Measurements from ENCODE around the gene RAB38. TPM values are rescaled to one million over a fixed set of nuclear protein-coding genes. Genes with fewer than 3 reads are reported as not detected.
A peak's percentile ranks its signal among the peaks of the same experiment; 100 is the strongest.

RAB38 gene
- 0.59 and 1.1 TPM in 2 replicates for total RNA-seq

DNA sequence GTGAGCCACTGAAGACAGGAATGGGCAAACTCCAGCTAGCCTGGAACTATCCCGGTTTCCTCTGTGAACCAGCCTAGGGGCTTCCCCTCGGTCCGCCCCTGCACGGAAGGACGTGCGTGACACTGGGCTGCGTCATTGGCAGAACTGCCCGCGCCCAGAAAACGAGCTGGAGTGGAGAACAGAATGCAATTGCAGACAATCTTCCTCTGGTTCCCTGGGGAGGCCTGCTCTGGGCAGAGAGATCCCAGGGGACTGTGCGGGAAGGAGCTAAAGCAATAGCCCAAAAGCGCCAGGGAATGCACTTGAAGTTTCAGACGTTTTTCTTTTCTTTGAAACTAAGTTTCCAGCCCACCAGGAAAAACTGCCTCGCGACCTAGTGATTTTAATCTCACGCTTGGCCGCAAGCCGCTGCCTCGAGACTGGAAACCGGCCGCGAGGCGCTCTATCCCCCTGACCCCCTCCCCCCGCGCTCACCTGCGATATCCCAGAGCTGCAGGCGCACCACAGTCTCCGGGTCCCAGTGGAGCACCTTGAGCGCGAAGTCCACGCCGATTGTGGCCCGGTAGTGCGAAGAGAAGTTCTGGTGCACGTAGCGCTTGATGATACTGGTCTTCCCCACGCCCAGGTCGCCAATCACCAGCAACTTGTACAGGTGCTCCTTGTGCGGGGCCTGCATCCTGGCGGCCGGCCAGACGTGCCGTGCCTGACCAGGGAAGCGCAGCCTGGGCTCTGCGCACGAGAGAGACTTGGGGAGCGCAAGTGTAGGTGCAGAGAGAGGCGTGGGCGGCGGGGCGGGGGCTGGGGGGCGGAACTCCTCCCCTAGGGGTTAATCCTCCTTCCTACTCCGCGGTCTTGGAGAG lies at the start of gene RAB38:
RAB38 (minus strand) TSS at position 735 of the 860 bp plus-strand sequence; CDS start at position 676, 59 bp downstream.
- H3K79me2 ChIP-seq (ENCODE audit: insufficient read depth, low read length) = no peaks in the 10 kb centered on the region
- no peaks in the 10 kb centered on the region for H4K20me1 ChIP-seq (ENCODE audit: insufficient read depth, low read length)
- H3K36me3 ChIP-seq (ENCODE audit: insufficient read depth, low read length) = no peaks in the 10 kb centered on the region
- TF ChIP-seq, protein P1, sequence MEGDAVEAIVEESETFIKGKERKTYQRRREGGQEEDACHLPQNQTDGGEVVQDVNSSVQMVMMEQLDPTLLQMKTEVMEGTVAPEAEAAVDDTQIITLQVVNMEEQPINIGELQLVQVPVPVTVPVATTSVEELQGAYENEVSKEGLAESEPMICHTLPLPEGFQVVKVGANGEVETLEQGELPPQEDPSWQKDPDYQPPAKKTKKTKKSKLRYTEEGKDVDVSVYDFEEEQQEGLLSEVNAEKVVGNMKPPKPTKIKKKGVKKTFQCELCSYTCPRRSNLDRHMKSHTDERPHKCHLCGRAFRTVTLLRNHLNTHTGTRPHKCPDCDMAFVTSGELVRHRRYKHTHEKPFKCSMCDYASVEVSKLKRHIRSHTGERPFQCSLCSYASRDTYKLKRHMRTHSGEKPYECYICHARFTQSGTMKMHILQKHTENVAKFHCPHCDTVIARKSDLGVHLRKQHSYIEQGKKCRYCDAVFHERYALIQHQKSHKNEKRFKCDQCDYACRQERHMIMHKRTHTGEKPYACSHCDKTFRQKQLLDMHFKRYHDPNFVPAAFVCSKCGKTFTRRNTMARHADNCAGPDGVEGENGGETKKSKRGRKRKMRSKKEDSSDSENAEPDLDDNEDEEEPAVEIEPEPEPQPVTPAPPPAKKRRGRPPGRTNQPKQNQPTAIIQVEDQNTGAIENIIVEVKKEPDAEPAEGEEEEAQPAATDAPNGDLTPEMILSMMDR (IDR thresholded peaks at IDR 0.05; ENCODE audit: extremely low read depth, low read depth, low read length) = no peak
- peak within 1 kb of the TSS; percentile 76 for H3K4me3 ChIP-seq (ENCODE audit: insufficient read depth, low read length)
- H3K27ac ChIP-seq (ENCODE audit: low read depth, low read length) = peak within 1 kb of the TSS; percentile 42
- H3K27me3 ChIP-seq (ENCODE audit: insufficient read depth, low read length) = no peaks in the 10 kb centered on the region
- peak within 1 kb of the TSS; percentile 86 for H3K4me2 ChIP-seq (ENCODE audit: insufficient read depth, low read length)
- H2AFZ ChIP-seq (ENCODE audit: low read length) = peak within 1 kb of the TSS; percentile 84
- H3K4me1 ChIP-seq (ENCODE audit: insufficient read depth, low read length) = peaks cover 22% of the 10 kb centered on the region
- peak; percentile 77 for DNase-seq (ENCODE audit: insufficient read length, low spot score, missing footprints)
- no peaks in the 10 kb centered on the region for H3K9me3 ChIP-seq (ENCODE audit: low read depth, low read length)

DNA sequence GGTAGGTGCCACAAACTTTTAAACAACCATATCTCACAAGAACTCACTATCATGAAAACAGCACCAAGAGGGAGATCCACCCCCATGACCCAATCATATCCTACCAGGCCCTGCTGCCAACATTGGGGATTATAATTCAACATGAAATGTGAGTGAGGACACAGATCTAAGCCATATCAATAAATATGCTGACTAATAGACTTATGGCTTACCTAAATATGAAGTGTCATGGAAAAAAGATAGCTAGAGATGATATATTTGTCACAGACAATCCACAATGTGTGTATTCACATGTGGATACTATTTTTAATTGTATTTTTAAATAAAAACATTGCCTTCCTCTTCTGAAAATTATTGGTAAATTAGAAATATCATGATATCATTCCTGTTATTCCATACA lies 38.2 kb upstream of the RAB38 start:
- Histone ChIP-seq H2AFZ (ENCODE audit: low read length) (no peak overlapping the region), H3K9me3 (ENCODE audit: low read depth, low read length) (no peaks in the 10 kb centered on the region), H3K27me3 (ENCODE audit: insufficient read depth, low read length) (no peaks in the 10 kb centered on the region), H3K36me3 (ENCODE audit: insufficient read depth, low read length) (no peaks in the 10 kb centered on the region), H3K4me2 (ENCODE audit: insufficient read depth, low read length) (no peak overlapping the region), H3K79me2 (ENCODE audit: insufficient read depth, low read length) (no peaks in the 10 kb centered on the region), H4K20me1 (ENCODE audit: insufficient read depth, low read length) (no peaks in the 10 kb centered on the region), H3K27ac (ENCODE audit: low read depth, low read length) (no peak overlapping the region), H3K4me1 (ENCODE audit: insufficient read depth, low read length) (no peaks in the 10 kb centered on the region), H3K4me3 (ENCODE audit: insufficient read depth, low read length) (no peak overlapping the region)
- peak; percentile 17 for DNase-seq (ENCODE audit: insufficient read length, low spot score, missing footprints)
- TF ChIP-seq, protein P1 (IDR thresholded peaks at IDR 0.05; ENCODE audit: extremely low read depth, low read depth, low read length) = no peak

DNA sequence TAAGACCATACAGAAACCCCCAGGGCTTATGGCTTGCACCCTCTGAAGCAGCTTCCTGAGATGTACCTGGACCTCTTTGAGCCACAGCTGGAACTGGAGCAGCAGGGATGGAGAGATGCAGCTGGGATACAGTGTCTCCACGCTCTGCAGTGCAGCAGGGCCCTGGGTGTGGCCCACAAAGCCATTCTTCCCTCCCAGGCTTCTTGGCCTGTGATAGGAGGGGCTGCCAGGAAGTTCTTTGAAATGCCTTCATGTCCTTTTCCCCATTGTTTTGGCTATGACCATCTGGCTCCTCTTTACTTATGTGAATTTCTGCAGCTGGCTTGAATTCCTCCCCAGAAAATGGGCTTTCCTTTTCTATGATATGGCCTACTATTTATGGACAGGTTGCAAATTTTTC lies 37.1 kb upstream of the RAB38 start:
- Histone ChIP-seq H3K79me2 (ENCODE audit: insufficient read depth, low read length) (no peaks in the 10 kb centered on the region), H4K20me1 (ENCODE audit: insufficient read depth, low read length) (no peaks in the 10 kb centered on the region), H3K36me3 (ENCODE audit: insufficient read depth, low read length) (no peaks in the 10 kb centered on the region), H3K27me3 (ENCODE audit: insufficient read depth, low read length) (no peaks in the 10 kb centered on the region), H2AFZ (ENCODE audit: low read length) (no peak overlapping the region), H3K9me3 (ENCODE audit: low read depth, low read length) (no peaks in the 10 kb centered on the region), H3K4me1 (ENCODE audit: insufficient read depth, low read length) (no peaks in the 10 kb centered on the region), H3K4me2 (ENCODE audit: insufficient read depth, low read length) (no peak overlapping the region), H3K27ac (ENCODE audit: low read depth, low read length) (no peak overlapping the region), H3K4me3 (ENCODE audit: insufficient read depth, low read length) (no peak overlapping the region)
- DNase-seq (ENCODE audit: insufficient read length, low spot score, missing footprints) = no peak
- TF ChIP-seq, protein P1 (IDR thresholded peaks at IDR 0.05; ENCODE audit: extremely low read depth, low read depth, low read length) = no peak

DNA sequence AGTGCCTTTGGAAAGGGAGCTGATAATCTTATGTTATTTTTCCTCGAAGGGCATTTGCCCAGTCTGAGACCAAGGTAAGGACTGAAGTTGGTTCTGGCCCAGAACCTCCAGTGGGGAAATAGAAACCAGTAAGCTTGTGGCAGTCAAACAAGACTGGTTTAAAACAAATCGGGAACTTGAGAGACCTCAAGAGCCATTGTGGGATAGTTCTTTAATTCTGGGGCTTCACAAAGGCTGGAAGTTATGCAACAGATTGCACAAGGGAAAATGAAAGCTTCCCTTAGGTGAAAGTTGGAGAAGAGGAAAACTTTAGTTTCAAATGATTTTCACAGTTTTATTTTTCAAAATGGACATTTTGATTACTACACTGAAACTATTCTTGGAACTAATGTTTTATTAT lies 33.5 kb upstream of the RAB38 start:
- Histone ChIP-seq H4K20me1 (ENCODE audit: insufficient read depth, low read length) (no peaks in the 10 kb centered on the region), H2AFZ (ENCODE audit: low read length) (peak overlapping the region; percentile 71), H3K27ac (ENCODE audit: low read depth, low read length) (no peak overlapping the region), H3K9me3 (ENCODE audit: low read depth, low read length) (no peaks in the 10 kb centered on the region), H3K4me3 (ENCODE audit: insufficient read depth, low read length) (no peak overlapping the region), H3K36me3 (ENCODE audit: insufficient read depth, low read length) (no peaks in the 10 kb centered on the region), H3K4me1 (ENCODE audit: insufficient read depth, low read length) (no peaks in the 10 kb centered on the region), H3K79me2 (ENCODE audit: insufficient read depth, low read length) (no peaks in the 10 kb centered on the region), H3K27me3 (ENCODE audit: insufficient read depth, low read length) (no peaks in the 10 kb centered on the region), H3K4me2 (ENCODE audit: insufficient read depth, low read length) (peak overlapping the region; percentile 15)
- no peak for DNase-seq (ENCODE audit: insufficient read length, low spot score, missing footprints)
- TF ChIP-seq, protein P1 (IDR thresholded peaks at IDR 0.05; ENCODE audit: extremely low read depth, low read depth, low read length) = no peak

Measured in osteoblast (primary cell).